Measurements from ENCODE around the gene IGSF6.

IGSF6 gene

GRCh38 chr16:21626659-21627277, 25.6 kb downstream of the IGSF6 start:
- no peak overlapping the region for H2BK5ac ChIP-seq (ENCODE audit: low read depth, low read length, poor library complexity)
- no peak overlapping the region for H2BK12ac ChIP-seq (ENCODE audit: low read length)
- H3K36me3 ChIP-seq (ENCODE audit: control insufficient read depth in 1 of 2, insufficient read depth in 2 of 2, low read length in 2 of 2), result peaks cover 14 to 16% of the 10 kb centered on the region in 2 experiments
- no peak overlapping the region for H2BK120ac ChIP-seq (ENCODE audit: insufficient read depth, low read length, poor library complexity)
- no peak overlapping the region for H3K4ac ChIP-seq (ENCODE audit: low read depth, low read length)
- no peaks in the 10 kb centered on the region for H3K79me2 ChIP-seq (ENCODE audit: control insufficient read depth, insufficient read depth, low read length, poor library complexity)
- H3K9me3 ChIP-seq (ENCODE audit: insufficient read depth, low read depth, low read length), result peaks cover 3% of the 10 kb centered on the region
- no peak overlapping the region for H3K9ac ChIP-seq (ENCODE audit: low read length)
- no peak overlapping the region for H3K18ac ChIP-seq (ENCODE audit: low read length)
- H4K12ac ChIP-seq (ENCODE audit: low read depth, low read length), result no peak overlapping the region
- peak in 1 of 2 donors; percentile 27 for DNase-seq
- no peak overlapping the region for H3K14ac ChIP-seq (ENCODE audit: low read length)
- WGBS (ENCODE audit: extremely low coverage, insufficient coverage, insufficient read length), result no CpG with 5 or more reads among the region's 6 CpGs
- H2AK5ac ChIP-seq (ENCODE audit: low read length), result no peak overlapping the region
- no peak overlapping the region for H3K23ac ChIP-seq (ENCODE audit: low read length)
- H4K8ac ChIP-seq (ENCODE audit: low read depth, low read length), result no peak overlapping the region
- H2AFZ ChIP-seq (ENCODE audit: insufficient read depth, low read length, poor library complexity), result no peak overlapping the region
- H3K4me2 ChIP-seq (ENCODE audit: low read length), result no peak overlapping the region
- H3K79me1 ChIP-seq (ENCODE audit: low read length), result peaks cover 3% of the 10 kb centered on the region
- H3K4me1 ChIP-seq (ENCODE audit: control insufficient read depth in 1 of 2, insufficient read depth in 2 of 2, low read length in 2 of 2), result peaks cover 2 to 10% of the 10 kb centered on the region in 2 experiments
- H3K27ac ChIP-seq (ENCODE audit: low read depth, low read length), result peak overlapping the region; percentile 77
- no peaks in the 10 kb centered on the region for H3K27me3 ChIP-seq (ENCODE audit: insufficient read depth, low read length)
- H4K91ac ChIP-seq (ENCODE audit: low read depth, low read length), result no peak overlapping the region
- no peak overlapping the region for H3K4me3 ChIP-seq (ENCODE audit: low read depth, low read length)

DNA sequence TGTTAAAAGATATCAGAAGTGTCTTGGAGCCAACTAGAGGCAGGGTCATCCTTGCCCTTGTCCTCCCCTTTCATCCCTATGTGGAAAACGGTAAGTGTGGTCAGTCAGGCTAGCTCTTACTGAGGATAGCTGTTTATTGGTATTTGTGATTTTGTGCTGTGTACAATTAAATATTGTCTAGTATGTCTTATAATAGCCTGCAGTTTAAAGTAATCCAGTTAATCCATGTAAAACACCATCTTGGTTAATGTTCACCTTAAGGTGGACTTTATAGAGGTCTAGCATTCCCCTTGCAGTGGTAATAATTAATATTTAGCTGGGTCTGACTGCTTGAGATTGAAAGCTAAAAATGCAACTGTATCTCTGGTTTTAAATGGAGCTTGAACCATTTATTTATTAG, 27.4 kb downstream of the IGSF6 start:
- Histone ChIP-seq H2BK120ac (ENCODE audit: insufficient read depth, low read length, poor library complexity) (no peak overlapping the region), H2BK5ac (ENCODE audit: low read depth, low read length, poor library complexity) (no peak overlapping the region), H3K9me3 (ENCODE audit: insufficient read depth, low read depth, low read length) (peaks cover under 1% of the 10 kb centered on the region), H3K79me2 (ENCODE audit: control insufficient read depth, insufficient read depth, low read length, poor library complexity) (no peaks in the 10 kb centered on the region), H2BK12ac (ENCODE audit: low read length) (no peak overlapping the region), H3K4me2 (ENCODE audit: low read length) (no peak overlapping the region), H3K23ac (ENCODE audit: low read length) (no peak overlapping the region), H3K4me3 (ENCODE audit: low read depth, low read length) (no peak overlapping the region), H3K4ac (ENCODE audit: low read depth, low read length) (no peak overlapping the region), H3K9ac (ENCODE audit: low read length) (no peak overlapping the region), H4K91ac (ENCODE audit: low read depth, low read length) (no peak overlapping the region), H2AFZ (ENCODE audit: insufficient read depth, low read length, poor library complexity) (no peak overlapping the region), H4K12ac (ENCODE audit: low read depth, low read length) (no peak overlapping the region), H3K36me3 (ENCODE audit: control insufficient read depth in 1 of 2, insufficient read depth in 2 of 2, low read length in 2 of 2) (peaks cover 10 to 14% of the 10 kb centered on the region in 2 experiments), H3K27ac (ENCODE audit: low read depth, low read length) (no peak overlapping the region), H3K79me1 (ENCODE audit: low read length) (peaks cover 3% of the 10 kb centered on the region), H3K18ac (ENCODE audit: low read length) (no peak overlapping the region), H2AK5ac (ENCODE audit: low read length) (no peak overlapping the region), H3K27me3 (ENCODE audit: insufficient read depth, low read length) (no peaks in the 10 kb centered on the region), H3K4me1 (ENCODE audit: control insufficient read depth in 1 of 2, insufficient read depth in 2 of 2, low read length in 2 of 2) (peaks cover 2 to 3% of the 10 kb centered on the region in 2 experiments), H3K14ac (ENCODE audit: low read length) (no peak overlapping the region), H4K8ac (ENCODE audit: low read depth, low read length) (no peak overlapping the region)
- no peak for DNase-seq
- no CpG with 5 or more reads among the region's 1 CpG for WGBS (ENCODE audit: extremely low coverage, insufficient coverage, insufficient read length)

DNA sequence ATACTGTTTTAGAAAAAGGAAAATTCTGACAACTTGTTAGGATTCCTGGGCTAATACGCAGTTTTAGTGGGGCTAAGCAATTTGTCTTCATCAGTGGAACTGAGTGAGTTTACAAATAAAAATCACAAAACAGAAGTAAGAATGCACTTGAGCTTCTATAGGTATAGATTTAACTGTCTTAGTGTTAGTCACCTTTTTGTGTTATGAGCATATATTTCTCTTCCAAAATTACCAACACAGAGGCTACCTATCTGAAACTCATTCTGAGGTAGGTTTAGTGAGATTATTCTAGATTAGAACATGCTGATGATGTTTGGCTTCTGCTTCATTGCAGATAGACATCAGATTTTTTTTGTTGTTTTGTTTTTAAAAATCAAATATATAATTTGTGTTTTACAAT, 29.9 kb downstream of the IGSF6 start:
- Histone ChIP-seq H2BK120ac (ENCODE audit: insufficient read depth, low read length, poor library complexity) (no peak overlapping the region), H2BK5ac (ENCODE audit: low read depth, low read length, poor library complexity) (no peak overlapping the region), H3K14ac (ENCODE audit: low read length) (no peak overlapping the region), H3K9ac (ENCODE audit: low read length) (no peak overlapping the region), H4K8ac (ENCODE audit: low read depth, low read length) (no peak overlapping the region), H3K18ac (ENCODE audit: low read length) (no peak overlapping the region), H3K79me2 (ENCODE audit: control insufficient read depth, insufficient read depth, low read length, poor library complexity) (no peaks in the 10 kb centered on the region), H2AFZ (ENCODE audit: insufficient read depth, low read length, poor library complexity) (no peak overlapping the region), H3K79me1 (ENCODE audit: low read length) (peaks cover 3% of the 10 kb centered on the region), H3K9me3 (ENCODE audit: insufficient read depth, low read depth, low read length) (no peaks in the 10 kb centered on the region), H2BK12ac (ENCODE audit: low read length) (no peak overlapping the region), H4K91ac (ENCODE audit: low read depth, low read length) (no peak overlapping the region), H3K4me1 (ENCODE audit: control insufficient read depth in 1 of 2, insufficient read depth in 2 of 2, low read length in 2 of 2) (peaks cover 1 to 3% of the 10 kb centered on the region in 2 experiments), H3K27me3 (ENCODE audit: insufficient read depth, low read length) (no peaks in the 10 kb centered on the region), H4K12ac (ENCODE audit: low read depth, low read length) (no peak overlapping the region), H3K36me3 (ENCODE audit: control insufficient read depth in 1 of 2, insufficient read depth in 2 of 2, low read length in 2 of 2) (peaks cover 4 to 6% of the 10 kb centered on the region in 2 experiments), H3K4me2 (ENCODE audit: low read length) (no peak overlapping the region), H3K4me3 (ENCODE audit: low read depth, low read length) (no peak overlapping the region), H2AK5ac (ENCODE audit: low read length) (no peak overlapping the region), H3K4ac (ENCODE audit: low read depth, low read length) (no peak overlapping the region), H3K27ac (ENCODE audit: low read depth, low read length) (no peak overlapping the region), H3K23ac (ENCODE audit: low read length) (no peak overlapping the region)
- no CpG with 5 or more reads among the region's 1 CpG for WGBS (ENCODE audit: extremely low coverage, insufficient coverage, insufficient read length)
- DNase-seq, result no peak

DNA sequence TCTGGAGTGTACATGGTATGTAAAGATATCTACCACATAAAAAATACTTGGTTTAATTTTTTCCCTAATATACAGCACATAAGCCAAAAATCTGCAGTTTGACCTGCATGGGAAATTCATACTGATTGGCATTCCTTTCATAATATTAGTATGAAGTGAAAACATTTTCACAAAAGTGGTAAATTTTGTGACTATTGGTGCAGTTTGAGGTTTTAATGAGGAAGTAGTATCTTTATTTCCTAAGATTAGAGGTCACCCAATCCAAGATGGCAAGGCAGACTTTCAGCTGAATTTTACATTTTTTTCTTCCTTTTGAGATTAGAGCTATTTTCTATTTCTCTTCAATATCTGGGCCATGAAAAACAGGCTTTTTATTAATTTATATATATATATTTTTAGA, 31.8 kb downstream of the IGSF6 start:
- H2BK120ac ChIP-seq (ENCODE audit: insufficient read depth, low read length, poor library complexity), result no peak overlapping the region
- no peak overlapping the region for H2AK5ac ChIP-seq (ENCODE audit: low read length)
- no peak overlapping the region for H3K14ac ChIP-seq (ENCODE audit: low read length)
- H3K4me1 ChIP-seq (ENCODE audit: control insufficient read depth in 1 of 2, insufficient read depth in 2 of 2, low read length in 2 of 2), result no peaks in the 10 kb centered on the region
- H3K9ac ChIP-seq (ENCODE audit: low read length), result no peak overlapping the region
- DNase-seq, result no peak
- H2AFZ ChIP-seq (ENCODE audit: insufficient read depth, low read length, poor library complexity), result no peak overlapping the region
- H3K4me2 ChIP-seq (ENCODE audit: low read length), result no peak overlapping the region
- no peak overlapping the region for H3K18ac ChIP-seq (ENCODE audit: low read length)
- H3K4ac ChIP-seq (ENCODE audit: low read depth, low read length), result no peak overlapping the region
- no peak overlapping the region for H4K12ac ChIP-seq (ENCODE audit: low read depth, low read length)
- no peak overlapping the region for H3K27ac ChIP-seq (ENCODE audit: low read depth, low read length)
- H3K9me3 ChIP-seq (ENCODE audit: insufficient read depth, low read depth, low read length), result no peaks in the 10 kb centered on the region
- no peak overlapping the region for H2BK5ac ChIP-seq (ENCODE audit: low read depth, low read length, poor library complexity)
- no peaks in the 10 kb centered on the region for H3K79me1 ChIP-seq (ENCODE audit: low read length)
- no peaks in the 10 kb centered on the region for H3K27me3 ChIP-seq (ENCODE audit: insufficient read depth, low read length)
- no peaks in the 10 kb centered on the region for H3K79me2 ChIP-seq (ENCODE audit: control insufficient read depth, insufficient read depth, low read length, poor library complexity)
- H4K8ac ChIP-seq (ENCODE audit: low read depth, low read length), result no peak overlapping the region
- no peak overlapping the region for H2BK12ac ChIP-seq (ENCODE audit: low read length)
- H3K23ac ChIP-seq (ENCODE audit: low read length), result no peak overlapping the region
- H3K4me3 ChIP-seq (ENCODE audit: low read depth, low read length), result no peak overlapping the region
- H4K91ac ChIP-seq (ENCODE audit: low read depth, low read length), result no peak overlapping the region
- peaks cover 4% of the 10 kb centered on the region in 2 experiments for H3K36me3 ChIP-seq (ENCODE audit: control insufficient read depth in 1 of 2, insufficient read depth in 2 of 2, low read length in 2 of 2)
